ENCODE data around the gene ARL6IP4.

Gene ARL6IP4

GRCh38 chr12:122955156-122955555 is 25.3 kb upstream of the ARL6IP4 start:
- no peak overlapping the region for H3K4me3 ChIP-seq
- no peak overlapping the region for H3K27ac ChIP-seq

- Histone ChIP-seq H3K4me3 (no peak overlapping the region), H3K27ac (no peak overlapping the region)
Observed at GRCh38 chr12:122956035-122956434, 24.4 kb upstream of the ARL6IP4 start.

- no peak overlapping the region for H3K4me3 ChIP-seq
Observed at GRCh38 chr12:122958198-122958888, 22.1 kb upstream of the ARL6IP4 start.

GRCh38 chr12:122959566-122960192 is 20.8 kb upstream of the ARL6IP4 start:
- H3K4me3 ChIP-seq, result no peak overlapping the region
- no peak overlapping the region for H3K27ac ChIP-seq

More at GRCh38 chr12:122958198-122958888, 22.1 kb upstream of the ARL6IP4 start:
- no peak overlapping the region for H3K27ac ChIP-seq

- Histone ChIP-seq H3K4me3 (no peak overlapping the region), H3K27ac (no peak overlapping the region)
Observed at GRCh38 chr12:122960193-122960569, 20.3 kb upstream of the ARL6IP4 start.

- peak overlapping the region in 2 of 21 experiments; percentile 28 to 35 for H3K27ac ChIP-seq
- H3K4me3 ChIP-seq, result no peak overlapping the region
Observed at GRCh38 chr12:122961531-122962329, 18.8 kb upstream of the ARL6IP4 start.

GRCh38 chr12:122963941-122964265 is 16.6 kb upstream of the ARL6IP4 start:
- H3K27ac ChIP-seq, result no peak overlapping the region
- no peak overlapping the region for H3K4me3 ChIP-seq

GRCh38 chr12:122964439-122965257 is 15.8 kb upstream of the ARL6IP4 start:
- H3K4me3 ChIP-seq, result no peak overlapping the region
- H3K27ac ChIP-seq, result no peak overlapping the region

- H3K27ac ChIP-seq, result peak overlapping the region in 4 of 21 experiments; percentile 29 to 78 (median 58)
- H3K4me3 ChIP-seq, result peak overlapping the region in 5 of 7 experiments; percentile 43 to 62 (median 48)
Observed at GRCh38 chr12:122965321-122965751, 15.1 kb upstream of the ARL6IP4 start.

- Histone ChIP-seq H3K4me3 (peak within 1 kb of the TSS; percentile 30 to 62 (median 46)), H3K27ac (peak within 1 kb of the TSS in 15 of 21 experiments; percentile 3 to 78 (median 33))
Observed at GRCh38 chr12:122965851-122966742, 14.4 kb upstream of the ARL6IP4 start, which contains the start of gene ABCB9. Gene ABCB9 (minus strand): TSS chr12:122966463. CDS start chr12:122960235, 6,228 bp downstream.

- Histone ChIP-seq H3K27ac (peak overlapping the region in 7 of 21 experiments; percentile 13 to 68 (median 36)), H3K4me3 (peak overlapping the region in 1 of 7 experiments; percentile 46)
Observed at GRCh38 chr12:122966743-122967550, 13.5 kb upstream of the ARL6IP4 start.

- Histone ChIP-seq H3K4me3 (no peak overlapping the region), H3K27ac (no peak overlapping the region)
Observed at GRCh38 chr12:122968104-122968503, 12.4 kb upstream of the ARL6IP4 start.

GRCh38 chr12:122969676-122970075 is 10.8 kb upstream of the ARL6IP4 start:
- no peak overlapping the region for H3K4me3 ChIP-seq
- H3K27ac ChIP-seq, result no peak overlapping the region

- Histone ChIP-seq H3K27ac (peak overlapping the region; percentile 90 to 100 (median 98)), H3K4me3 (peak overlapping the region; percentile 79 to 94 (median 87))
Observed at GRCh38 chr12:122974274-122974891, 6.1 kb upstream of the ARL6IP4 start.

GRCh38 chr12:122974892-122975789 is 5.3 kb upstream of the ARL6IP4 start, which contains the start of gene OGFOD2:
Gene OGFOD2 (plus strand): TSS chr12:122975244. CDS start chr12:122975252, 8 bp downstream.
- Histone ChIP-seq H3K4me3 (peak within 1 kb of the TSS; percentile 79 to 94 (median 87)), H3K27ac (peak within 1 kb of the TSS; percentile 90 to 100 (median 98))

Data from skin epidermis (tissue), 12 donors.